Activated effector memory CD4-positive, alpha-beta T cell treated with Interleukin-2 at 50 U/mL for 16 hours (primary cell): Measurements from ENCODE around the gene HOXA13.

Experiments used
- DNase-seq: peaks from one replicate; pipeline ENCODE4 v3.0.0-alpha.2; 2020

Gene HOXA13

GRCh38 chr7:27235387-27236311 lies 35.8 kb upstream of the HOXA13 start:
- no peak for DNase-seq

GRCh38 chr7:27229448-27229847 lies 29.6 kb upstream of the HOXA13 start:
- DNase-seq = no peak

GRCh38 chr7:27224983-27225934 lies 25.4 kb upstream of the HOXA13 start:
- DNase-seq = no peak

GRCh38 chr7:27223941-27224575 lies 24.2 kb upstream of the HOXA13 start:
- no peak for DNase-seq

- no peak for DNase-seq
These were observed 21.4 kb upstream of the HOXA13 start for GRCh38 chr7:27221201-27221797.

- no peak for DNase-seq
These were observed 20.6 kb upstream of the HOXA13 start for GRCh38 chr7:27220440-27220955.

GRCh38 chr7:27219821-27220220 lies 19.9 kb upstream of the HOXA13 start:
- no peak for DNase-seq

- no peak for DNase-seq
These were observed 18.1 kb upstream of the HOXA13 start for GRCh38 chr7:27217951-27218350.

- DNase-seq = no peak
These were observed 15.5 kb upstream of the HOXA13 start for GRCh38 chr7:27215356-27215755.

- DNase-seq = no peak
These were observed 14.5 kb upstream of the HOXA13 start for GRCh38 chr7:27214239-27214950.

- DNase-seq = no peak
These were observed 13.7 kb upstream of the HOXA13 start for GRCh38 chr7:27213433-27214238.

GRCh38 chr7:27212497-27213432 lies 12.9 kb upstream of the HOXA13 start:
- DNase-seq = no peak

- no peak for DNase-seq
These were observed 11.9 kb upstream of the HOXA13 start for GRCh38 chr7:27211764-27212204.

GRCh38 chr7:27211084-27211446 lies 11.2 kb upstream of the HOXA13 start:
- no peak for DNase-seq

GRCh38 chr7:27210441-27211083 lies 10.7 kb upstream of the HOXA13 start:
- no peak for DNase-seq

GRCh38 chr7:27209933-27210440 lies 10.1 kb upstream of the HOXA13 start:
- no peak for DNase-seq

GRCh38 chr7:27208998-27209397 lies 9.1 kb upstream of the HOXA13 start:
- DNase-seq = no peak

GRCh38 chr7:27207348-27207985 lies 7.6 kb upstream of the HOXA13 start:
- no peak for DNase-seq
